ENCODE results near the gene RANBP17. TPM values are rescaled to one million over a fixed set of nuclear protein-coding genes. Genes with fewer than 3 reads are reported as not detected.

Gene RANBP17
- polyA plus RNA-seq, 1 donor from 2014 or later, result 25.5 TPM

GRCh38 chr5:171317230-171317629 lies 455.4 kb downstream of the RANBP17 start:
- Histone ChIP-seq H3K79me2 (replicated peaks; ENCODE audit: insufficient read depth, low read length) (no peaks in the 10 kb centered on the region), H4K20me1 (ENCODE audit: insufficient read depth) (no peaks in the 10 kb centered on the region), H3K4me2 (ENCODE audit: low read length) (no peak overlapping the region), H3K4me3 (ENCODE audit: low read length) (no peak overlapping the region), H3K27me3 (ENCODE audit: insufficient read depth, low read depth, low read length) (peaks cover 99% of the 10 kb centered on the region), H3K9ac (ENCODE audit: low read length) (no peak overlapping the region), H3K9me3 (ENCODE audit: low read length) (peaks cover 4% of the 10 kb centered on the region), H3K27ac (ENCODE audit: low read length) (no peak overlapping the region), H3K36me3 (ENCODE audit: insufficient read depth, low read length) (no peaks in the 10 kb centered on the region), H3F3A (ENCODE audit: insufficient read depth, low read length, poor library complexity, severe bottlenecking) (no peaks in the 10 kb centered on the region), H2AFZ (ENCODE audit: low read depth, low read length) (no peak overlapping the region), H3K9me2 (ENCODE audit: insufficient read depth, low read length) (no peaks in the 10 kb centered on the region)
- TF ChIP-seq MXI1 (conservative IDR thresholded peaks at IDR 0.05; ENCODE audit: poor library complexity, severe bottlenecking) (no peak), SMC3 (conservative IDR thresholded peaks at IDR 0.05; ENCODE audit: poor library complexity) (no peak), EP300 (conservative IDR thresholded peaks at IDR 0.05; ENCODE audit: poor library complexity, severe bottlenecking) (no peak), TAF1 (IDR thresholded peaks at IDR 0.05; ENCODE audit: low read depth) (no peak), POLR2AphosphoS5 (IDR thresholded peaks at IDR 0.05) (no peak), REST (IDR thresholded peaks at IDR 0.05; ENCODE audit: borderline replicate concordance) (no peak), EZH2 (IDR thresholded peaks at IDR 0.05; ENCODE audit: borderline replicate concordance, insufficient read depth, low read length, poor library complexity, severe bottlenecking) (no peak), RAD21 (conservative IDR thresholded peaks at IDR 0.05) (no peak), CTCF (IDR thresholded peaks at IDR 0.05; ENCODE audit: poor library complexity, severe bottlenecking) (no peak)

- peaks cover 94% of the 10 kb centered on the region for H3K27me3 ChIP-seq (ENCODE audit: insufficient read depth, low read depth, low read length)
- no peak overlapping the region for H3K4me2 ChIP-seq (ENCODE audit: low read length)
- no peaks in the 10 kb centered on the region for H3K9me3 ChIP-seq (ENCODE audit: low read length)
- H3K9ac ChIP-seq (ENCODE audit: low read length), result no peak overlapping the region
- no peaks in the 10 kb centered on the region for H4K20me1 ChIP-seq (ENCODE audit: insufficient read depth)
- no peaks in the 10 kb centered on the region for H3K9me2 ChIP-seq (ENCODE audit: insufficient read depth, low read length)
- TF ChIP-seq RAD21 (conservative IDR thresholded peaks at IDR 0.05) (no peak), EZH2 (IDR thresholded peaks at IDR 0.05; ENCODE audit: borderline replicate concordance, insufficient read depth, low read length, poor library complexity, severe bottlenecking) (no peak), TAF1 (IDR thresholded peaks at IDR 0.05; ENCODE audit: low read depth) (no peak)
- H3K36me3 ChIP-seq (ENCODE audit: insufficient read depth, low read length), result no peaks in the 10 kb centered on the region
- H3F3A ChIP-seq (ENCODE audit: insufficient read depth, low read length, poor library complexity, severe bottlenecking), result no peaks in the 10 kb centered on the region
- no peak overlapping the region for H2AFZ ChIP-seq (ENCODE audit: low read depth, low read length)
- H3K27ac ChIP-seq (ENCODE audit: low read length), result no peak overlapping the region
- no peak overlapping the region for H3K4me3 ChIP-seq (ENCODE audit: low read length)
- H3K79me2 ChIP-seq (replicated peaks; ENCODE audit: insufficient read depth, low read length), result no peaks in the 10 kb centered on the region
Observed at GRCh38 chr5:171318026-171318425, 456.2 kb downstream of the RANBP17 start.

GRCh38 chr5:171321447-171321846 lies 459.6 kb downstream of the RANBP17 start:
- H3K4me3 ChIP-seq (ENCODE audit: low read length), result no peak overlapping the region
- no peaks in the 10 kb centered on the region for H4K20me1 ChIP-seq (ENCODE audit: insufficient read depth)
- peaks cover 74% of the 10 kb centered on the region for H3K27me3 ChIP-seq (ENCODE audit: insufficient read depth, low read depth, low read length)
- no peaks in the 10 kb centered on the region for H3K79me2 ChIP-seq (replicated peaks; ENCODE audit: insufficient read depth, low read length)
- no peaks in the 10 kb centered on the region for H3K9me2 ChIP-seq (ENCODE audit: insufficient read depth, low read length)
- no peak overlapping the region for H3K27ac ChIP-seq (ENCODE audit: low read length)
- H2AFZ ChIP-seq (ENCODE audit: low read depth, low read length), result no peak overlapping the region
- H3K9ac ChIP-seq (ENCODE audit: low read length), result no peak overlapping the region
- H3F3A ChIP-seq (ENCODE audit: insufficient read depth, low read length, poor library complexity, severe bottlenecking), result no peaks in the 10 kb centered on the region
- H3K4me2 ChIP-seq (ENCODE audit: low read length), result no peak overlapping the region
- no peak for TF ChIP-seq MXI1 (conservative IDR thresholded peaks at IDR 0.05; ENCODE audit: poor library complexity, severe bottlenecking)
- no peak for TF ChIP-seq POLR2AphosphoS5 (IDR thresholded peaks at IDR 0.05)
- TF ChIP-seq RAD21 (conservative IDR thresholded peaks at IDR 0.05), result no peak
- TF ChIP-seq CTCF (IDR thresholded peaks at IDR 0.05; ENCODE audit: poor library complexity, severe bottlenecking), result no peak
- TF ChIP-seq REST (IDR thresholded peaks at IDR 0.05; ENCODE audit: borderline replicate concordance), result no peak
- no peak for TF ChIP-seq SMC3 (conservative IDR thresholded peaks at IDR 0.05; ENCODE audit: poor library complexity)
- no peak for TF ChIP-seq TAF1 (IDR thresholded peaks at IDR 0.05; ENCODE audit: low read depth)
- no peak for TF ChIP-seq EZH2 (IDR thresholded peaks at IDR 0.05; ENCODE audit: borderline replicate concordance, insufficient read depth, low read length, poor library complexity, severe bottlenecking)
- TF ChIP-seq EP300 (conservative IDR thresholded peaks at IDR 0.05; ENCODE audit: poor library complexity, severe bottlenecking), result no peak
- H3K36me3 ChIP-seq (ENCODE audit: insufficient read depth, low read length), result no peaks in the 10 kb centered on the region
- H3K9me3 ChIP-seq (ENCODE audit: low read length), result no peaks in the 10 kb centered on the region
